Muscle of leg (tissue), 11 donors: Measurements from ENCODE around the gene CDH23. TPM values are rescaled to one million over a fixed set of nuclear protein-coding genes. Genes with fewer than 3 reads are reported as not detected.

ENCODE experiments used
- DNase-seq: peaks from one replicate; pipeline ENCODE4 v3.0.0; 2013
- H3K27ac ChIP-seq: one replicate; pipeline ENCODE4 v1.5.1; 2013; ENCODE audit warnings: mild to moderate bottlenecking, low read length, control low read depth
- H3K27me3 ChIP-seq: one replicate; pipeline ENCODE4 v1.6.1; 2013; ENCODE audit warnings: low read length; ENCODE audit not compliant: control insufficient read depth, insufficient read depth
- H3K36me3 ChIP-seq: one replicate; pipeline ENCODE4 v1.6.1; 2013; ENCODE audit warnings: low read length; ENCODE audit not compliant: control insufficient read depth, insufficient read depth
- H3K4me1 ChIP-seq: one replicate; pipeline ENCODE4 v1.6.1; 2013; ENCODE audit warnings: low read length; ENCODE audit not compliant: control insufficient read depth, insufficient read depth
- H3K4me3 ChIP-seq: one replicate; pipeline ENCODE4 v1.5.1; 2013; ENCODE audit warnings: low read length, control low read depth
- H3K9me3 ChIP-seq: replicated peaks from 2 replicates; pipeline ENCODE4 v1.6.1; 2013; ENCODE audit warnings: low read depth, low read length; ENCODE audit not compliant: control insufficient read depth
- WGBS: methylation state at CpG from one replicate; pipeline ENCODE4 v1.1.5; 2013; ENCODE audit warnings: missing lambda C conversion rate; ENCODE audit not compliant: insufficient coverage; 5-methylcytosine and 5-hydroxymethylcytosine counted together
- polyA plus RNA-seq, 8 donors: library from polyadenylated mRNA; unstranded; fragments of 120-200 nt; gene quantifications; one replicate each; pipeline versions ENCODE4 v1.2.1 to v1.2.3, GENCODE V29; 2013; ENCODE audit warnings: inconsistent platforms in 1 of 8, low replicate concordance in 1 of 8; ENCODE audit not compliant: insufficient read length in 8 of 8, insufficient read depth in 1 of 8
- total RNA-seq: library from RNA; stranded (reverse); fragments of 120-200 nt; gene quantifications from one replicate; pipeline ENCODE4 v1.2.4, GENCODE V29; 2013

CDH23 gene
- total and polyA plus RNA-seq, 9 donors = 3.4 to 5.7 (median 4.9) TPM

DNA sequence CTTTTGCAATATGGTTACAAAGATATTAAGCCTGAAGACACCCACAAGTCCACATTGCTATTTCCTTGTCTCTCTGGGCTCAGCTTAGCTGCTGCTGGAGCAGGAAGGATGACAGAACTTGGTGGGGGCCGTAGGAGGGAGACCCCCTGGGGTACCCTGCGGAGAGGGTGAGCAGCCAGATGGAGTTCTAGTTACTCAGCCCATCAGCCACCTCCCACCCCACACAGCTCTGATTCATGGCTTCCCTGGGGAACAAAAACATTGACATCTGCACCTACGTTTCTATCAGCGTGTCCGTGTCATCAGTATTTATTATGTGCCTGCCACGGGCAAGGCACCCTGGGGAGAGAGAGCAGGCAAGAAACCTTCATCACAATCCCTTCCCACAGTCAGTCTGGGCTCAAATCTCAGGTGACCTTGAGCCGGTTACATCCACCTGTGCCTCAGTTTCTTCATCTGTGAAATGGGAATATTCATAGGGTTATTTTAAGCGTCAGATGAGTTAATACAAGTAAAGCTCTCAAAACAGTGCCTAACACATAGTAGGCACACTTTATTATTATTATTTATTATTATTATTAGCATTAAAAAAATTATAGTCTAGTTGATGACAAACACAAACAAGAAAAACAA is 191.3 kb downstream of the CDH23 start:
- no peaks in the 10 kb centered on the region for H3K9me3 ChIP-seq
- H3K4me1 ChIP-seq = peaks cover 8% of the 10 kb centered on the region
- no peak overlapping the region for H3K4me3 ChIP-seq
- peaks cover 11% of the 10 kb centered on the region for H3K27me3 ChIP-seq
- 43% methylated on average over 1 of the region's 8 CpGs for WGBS
- H3K27ac ChIP-seq = no peak overlapping the region
- H3K36me3 ChIP-seq = no peaks in the 10 kb centered on the region
- no peak for DNase-seq

DNA sequence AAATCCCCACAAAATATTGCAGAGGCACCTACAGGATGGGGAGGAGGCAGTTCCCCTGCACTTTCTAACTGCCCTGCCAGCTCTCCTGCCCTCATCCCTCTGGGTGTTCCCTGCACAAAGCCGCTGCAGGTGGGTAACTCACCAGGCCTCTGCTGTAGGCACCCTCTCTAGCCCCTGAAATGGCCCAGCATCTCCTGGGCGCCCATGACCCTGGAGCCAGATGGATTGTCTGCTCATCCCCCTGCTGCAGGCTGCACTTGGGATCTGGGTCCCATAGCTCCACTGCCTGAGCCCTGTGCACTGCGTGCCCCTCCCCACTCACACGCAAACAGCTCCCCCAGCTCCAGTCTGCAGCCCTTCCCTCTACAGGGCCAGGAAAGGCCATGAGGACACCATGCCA is 192.0 kb downstream of the CDH23 start:
- Histone ChIP-seq H3K27ac (no peak overlapping the region), H3K9me3 (no peaks in the 10 kb centered on the region), H3K4me3 (no peak overlapping the region), H3K4me1 (peaks cover 8% of the 10 kb centered on the region), H3K27me3 (peaks cover 11% of the 10 kb centered on the region), H3K36me3 (no peaks in the 10 kb centered on the region)
- 89% methylated on average over 3 of the region's 4 CpGs for WGBS
- DNase-seq = no peak

DNA sequence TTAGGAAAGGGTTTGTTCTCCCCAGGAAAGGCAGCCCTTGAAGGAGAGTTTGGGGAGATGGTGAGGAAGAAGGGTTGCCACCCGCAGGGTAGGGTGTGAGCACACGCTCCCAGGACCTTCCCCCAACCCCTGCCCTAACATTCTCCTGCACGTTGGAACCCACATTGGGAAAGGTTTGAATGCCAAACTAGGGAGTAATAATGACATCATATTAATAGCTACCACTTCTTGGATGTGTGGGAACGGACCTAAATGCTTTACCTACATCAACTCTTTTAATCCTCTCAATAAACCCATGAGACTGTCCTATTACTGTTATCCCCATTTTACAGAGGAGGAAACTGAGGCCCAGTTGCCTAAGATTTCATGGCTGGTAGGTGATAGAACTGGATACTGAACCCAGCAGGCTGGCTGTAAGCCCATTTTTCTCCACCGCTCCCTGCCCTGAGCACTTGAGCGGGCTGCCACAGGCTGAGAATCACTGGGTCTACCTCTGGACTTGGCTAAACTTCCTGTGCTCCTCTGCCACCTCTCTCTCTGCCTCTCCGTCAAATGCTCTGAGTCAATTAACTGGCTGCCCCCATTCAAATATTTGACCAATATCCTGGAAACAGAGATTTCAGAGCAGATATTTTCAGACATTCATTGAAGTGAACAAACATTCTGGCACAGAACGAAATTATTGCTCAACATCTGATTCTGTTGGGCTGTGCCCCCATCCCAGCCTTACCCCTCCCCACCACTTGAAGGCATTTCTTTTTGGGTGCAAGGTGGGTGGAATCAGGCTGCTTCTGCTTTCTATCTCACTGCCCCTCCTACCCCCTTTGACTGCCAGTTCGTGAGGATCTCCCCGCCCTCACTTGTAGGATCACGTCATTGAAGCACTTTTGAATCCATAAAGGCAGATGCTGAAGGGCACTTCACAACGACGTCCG is 193.2 kb downstream of the CDH23 start:
- peaks cover 11% of the 10 kb centered on the region for H3K27me3 ChIP-seq
- H3K27ac ChIP-seq = no peak overlapping the region
- H3K4me1 ChIP-seq = peaks cover 8% of the 10 kb centered on the region
- no peaks in the 10 kb centered on the region for H3K36me3 ChIP-seq
- DNase-seq = no peak
- H3K4me3 ChIP-seq = no peak overlapping the region
- no peaks in the 10 kb centered on the region for H3K9me3 ChIP-seq
- 41% methylated on average over 9 of the region's 14 CpGs for WGBS

DNA sequence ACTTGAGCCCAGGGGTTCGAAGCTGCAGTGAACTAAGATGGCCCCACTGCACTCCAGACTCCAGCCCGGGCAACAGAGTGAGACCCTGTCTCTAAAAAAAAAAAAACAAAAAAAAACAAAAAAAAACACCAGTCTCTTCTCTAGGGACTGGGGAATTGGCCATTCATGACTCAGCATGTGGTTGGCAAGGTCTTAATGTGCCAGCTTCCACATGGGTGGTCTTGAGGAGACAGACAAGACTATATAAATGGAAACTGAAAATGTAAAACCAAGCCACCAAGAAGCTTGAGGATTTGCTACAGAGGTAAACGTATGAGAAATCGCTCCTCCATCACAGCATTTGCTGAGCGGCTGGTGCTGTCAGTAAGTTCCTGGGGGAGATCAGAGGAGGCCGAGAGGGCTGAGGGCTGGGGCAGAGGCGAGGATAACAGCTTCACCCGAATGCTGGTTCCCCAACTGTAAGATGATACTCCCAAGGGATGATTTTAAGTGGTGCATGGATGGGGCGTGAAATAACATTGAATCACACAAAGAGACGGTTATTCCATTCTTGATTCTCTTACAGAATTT is 194.1 kb downstream of the CDH23 start:
- H3K4me1 ChIP-seq = peaks cover 8% of the 10 kb centered on the region
- no peaks in the 10 kb centered on the region for H3K9me3 ChIP-seq
- H3K36me3 ChIP-seq = no peaks in the 10 kb centered on the region
- DNase-seq = no peak
- no peak overlapping the region for H3K27ac ChIP-seq
- no peak overlapping the region for H3K4me3 ChIP-seq
- WGBS = 38% methylated on average over 4 of the region's 10 CpGs
- peaks cover 11% of the 10 kb centered on the region for H3K27me3 ChIP-seq

DNA sequence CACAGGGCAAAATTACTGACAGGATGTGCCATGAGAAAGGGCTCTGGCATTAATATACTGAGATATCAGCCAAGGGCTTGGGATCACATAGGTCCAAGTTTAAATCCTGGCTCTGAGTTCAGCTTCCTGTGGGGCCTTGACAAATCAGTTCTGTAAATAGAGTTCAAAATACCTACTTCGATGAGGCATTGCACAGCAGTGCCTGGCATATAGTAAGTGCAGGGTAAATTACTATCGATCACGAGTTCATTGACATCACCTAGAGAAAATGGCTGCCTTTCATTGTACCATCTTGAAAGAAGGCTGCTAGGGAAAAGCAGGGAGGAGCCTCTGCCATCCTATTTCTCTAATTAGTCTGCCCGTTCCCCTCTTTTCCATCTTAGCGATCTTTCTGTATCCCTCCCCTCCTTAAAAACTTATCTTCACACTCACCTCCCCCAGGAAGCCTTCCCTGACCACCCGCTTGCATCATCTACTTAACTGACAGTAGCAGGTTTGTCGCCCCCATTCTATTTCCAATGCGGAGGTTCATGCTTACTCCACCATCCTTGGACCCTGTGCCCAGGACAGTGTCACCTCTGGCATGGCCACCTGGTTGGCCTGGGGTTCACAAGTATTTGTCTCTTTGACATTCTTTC is 198.3 kb downstream of the CDH23 start:
- H3K36me3 ChIP-seq = no peaks in the 10 kb centered on the region
- 84% methylated on average over 8 of the region's 8 CpGs for WGBS
- H3K4me3 ChIP-seq = no peak overlapping the region
- no peaks in the 10 kb centered on the region for H3K9me3 ChIP-seq
- peaks cover 4% of the 10 kb centered on the region for H3K27me3 ChIP-seq
- peaks cover 27% of the 10 kb centered on the region for H3K4me1 ChIP-seq
- no peak overlapping the region for H3K27ac ChIP-seq
- DNase-seq = no peak

- H3K4me3 ChIP-seq = no peak overlapping the region
- no peak overlapping the region for H3K27ac ChIP-seq
- H3K4me1 ChIP-seq = peaks cover 25% of the 10 kb centered on the region
- H3K9me3 ChIP-seq = no peaks in the 10 kb centered on the region
- H3K27me3 ChIP-seq = peaks cover 4% of the 10 kb centered on the region
- 79% methylated on average over 7 of the region's 7 CpGs for WGBS
- no peaks in the 10 kb centered on the region for H3K36me3 ChIP-seq
- DNase-seq = no peak
Measured at GRCh38 chr10:71595649-71596048, 198.9 kb downstream of the CDH23 start.

GRCh38 chr10:71596127-71596526 is 199.4 kb downstream of the CDH23 start:
- no CpG with 5 or more reads among the region's 3 CpGs for WGBS
- H3K27ac ChIP-seq = no peak overlapping the region
- H3K36me3 ChIP-seq = no peaks in the 10 kb centered on the region
- no peaks in the 10 kb centered on the region for H3K9me3 ChIP-seq
- H3K27me3 ChIP-seq = peaks cover 4% of the 10 kb centered on the region
- peaks cover 20% of the 10 kb centered on the region for H3K4me1 ChIP-seq
- DNase-seq = no peak
- no peak overlapping the region for H3K4me3 ChIP-seq

DNA sequence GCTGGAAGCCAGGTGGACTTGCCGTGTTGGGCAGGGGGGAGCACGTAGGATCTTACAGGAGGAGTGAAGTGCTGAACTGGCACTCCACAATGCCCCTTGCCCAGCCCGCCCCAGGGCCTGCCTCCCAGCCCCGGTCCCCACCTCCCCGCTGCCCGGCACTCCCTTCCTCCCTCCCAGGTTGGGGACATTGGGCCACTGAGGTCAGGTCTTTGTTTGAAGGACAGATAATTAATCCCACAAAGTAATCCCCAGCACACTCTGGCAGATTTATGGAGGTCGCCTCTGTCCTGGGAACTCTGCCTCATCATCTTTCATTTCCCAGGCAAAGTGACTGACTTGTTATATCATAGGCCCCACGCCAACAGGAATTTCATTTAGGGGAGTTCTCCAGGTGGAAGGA is 200.0 kb downstream of the CDH23 start:
- H3K27ac ChIP-seq = no peak overlapping the region
- no peak overlapping the region for H3K4me3 ChIP-seq
- 70% methylated on average over 2 of the region's 8 CpGs for WGBS
- H3K36me3 ChIP-seq = no peaks in the 10 kb centered on the region
- H3K4me1 ChIP-seq = peaks cover 18% of the 10 kb centered on the region
- no peak for DNase-seq
- no peaks in the 10 kb centered on the region for H3K9me3 ChIP-seq
- peaks cover 4% of the 10 kb centered on the region for H3K27me3 ChIP-seq

DNA sequence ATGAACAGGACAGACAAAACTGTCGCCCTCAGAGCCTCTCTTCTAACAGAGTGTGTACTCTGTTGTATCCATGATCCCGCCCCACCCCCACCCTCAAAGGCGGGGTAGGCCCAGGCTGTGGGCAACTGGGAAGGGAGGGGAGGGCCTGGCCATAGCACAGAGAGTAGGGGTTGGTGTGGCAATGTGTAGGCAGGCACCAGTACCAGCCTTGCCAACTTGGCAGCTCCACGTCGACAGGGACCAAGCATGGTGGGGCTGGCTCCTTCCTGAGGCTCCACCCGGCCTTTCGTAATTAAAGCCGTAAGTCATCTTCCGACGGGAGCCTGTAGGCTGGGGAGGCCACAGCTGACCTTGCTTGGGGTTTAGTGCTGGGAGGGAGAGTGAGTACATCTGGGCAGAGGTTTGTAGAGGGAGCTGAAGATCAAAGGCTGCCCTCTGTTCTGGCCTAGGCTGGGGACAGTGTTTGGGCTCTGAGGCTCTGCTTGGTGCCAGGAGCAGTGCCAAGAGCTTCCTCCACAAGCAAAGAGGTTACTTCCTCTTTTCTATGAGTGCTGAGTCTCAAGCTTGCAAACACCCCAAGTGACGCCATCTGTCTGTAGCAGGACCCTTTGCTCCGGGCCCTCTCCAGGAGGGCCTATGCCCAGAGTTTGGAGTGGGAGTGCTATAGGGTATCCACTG is 201.2 kb downstream of the CDH23 start:
- no peaks in the 10 kb centered on the region for H3K27me3 ChIP-seq
- H3K4me3 ChIP-seq = no peak overlapping the region
- 33% methylated on average over 6 of the region's 12 CpGs for WGBS
- H3K36me3 ChIP-seq = no peaks in the 10 kb centered on the region
- peak; percentile 56 for DNase-seq
- H3K4me1 ChIP-seq = peaks cover 18% of the 10 kb centered on the region
- H3K27ac ChIP-seq = peak overlapping the region; percentile 71
- no peaks in the 10 kb centered on the region for H3K9me3 ChIP-seq
